ENCODE measurements around the gene EPN3. TPM values are rescaled to one million over a fixed set of nuclear protein-coding genes. Genes with fewer than 3 reads are reported as not detected.

The EPN3 gene
- total RNA-seq, 4 donors from 2014 or later, result 7.3 TPM; not detected in 3

- H3K9me3 ChIP-seq, result no peaks in the 10 kb centered on the region
- H3K4me3 ChIP-seq, result no peak overlapping the region
- no peak for ATAC-seq
- no peak overlapping the region for H3K27ac ChIP-seq
- H3K27me3 ChIP-seq, result peaks cover 9% of the 10 kb centered on the region
- H3K4me1 ChIP-seq, result peaks cover 0 to 4% (median 1%) of the 10 kb centered on the region in 3 donors
- H3K36me3 ChIP-seq, result no peaks in the 10 kb centered on the region
- WGBS, 2 donors (ENCODE audit: low coverage in 1 of 2), result 59 to 88% methylated on average over 4 to 6 of the region's 7 CpGs
- TF ChIP-seq POLR2AphosphoS5 (IDR thresholded peaks at IDR 0.05) (no peak), POLR2A (IDR thresholded peaks at IDR 0.05) (no peak), CTCF (IDR thresholded peaks at IDR 0.05) (no peak), EP300 (IDR thresholded peaks at IDR 0.05) (no peak)
Observed at GRCh38 chr17:50583641-50584040, 51.1 kb downstream of the EPN3 start.

- no peak for ATAC-seq
- Histone ChIP-seq H3K4me3 (no peak overlapping the region), H3K4me1 (peaks cover 1 to 9% (median 6%) of the 10 kb centered on the region in 3 donors), H3K9me3 (no peaks in the 10 kb centered on the region), H3K27me3 (peaks cover 9% of the 10 kb centered on the region), H3K36me3 (no peaks in the 10 kb centered on the region), H3K27ac (no peak overlapping the region)
- TF ChIP-seq CTCF (IDR thresholded peaks at IDR 0.05) (no peak), EP300 (IDR thresholded peaks at IDR 0.05) (no peak), POLR2A (IDR thresholded peaks at IDR 0.05) (no peak), POLR2AphosphoS5 (IDR thresholded peaks at IDR 0.05) (no peak)
- 73 to 95% methylated on average over 3 of the region's 4 CpGs for WGBS, 2 donors (ENCODE audit: low coverage in 1 of 2)
Observed at GRCh38 chr17:50584116-50584515, 51.6 kb downstream of the EPN3 start.

GRCh38 chr17:50584749-50585148, 52.2 kb downstream of the EPN3 start:
- peaks cover 3 to 15% (median 13%) of the 10 kb centered on the region in 3 donors for H3K4me1 ChIP-seq
- WGBS, 2 donors (ENCODE audit: low coverage in 1 of 2), result 87 to 92% methylated on average over 3 to 4 of the region's 6 CpGs
- H3K36me3 ChIP-seq, result no peaks in the 10 kb centered on the region
- no peak overlapping the region for H3K4me3 ChIP-seq
- ATAC-seq, result no peak
- H3K27me3 ChIP-seq, result peaks cover 9% of the 10 kb centered on the region
- no peak overlapping the region for H3K27ac ChIP-seq
- TF ChIP-seq POLR2A (IDR thresholded peaks at IDR 0.05) (no peak), EP300 (IDR thresholded peaks at IDR 0.05) (no peak), POLR2AphosphoS5 (IDR thresholded peaks at IDR 0.05) (no peak), CTCF (IDR thresholded peaks at IDR 0.05) (no peak)
- no peaks in the 10 kb centered on the region for H3K9me3 ChIP-seq

- no peak for ATAC-seq
- Histone ChIP-seq H3K9me3 (no peaks in the 10 kb centered on the region), H3K4me3 (no peak overlapping the region), H3K36me3 (no peaks in the 10 kb centered on the region), H3K27me3 (peaks cover 4% of the 10 kb centered on the region), H3K27ac (no peak overlapping the region), H3K4me1 (peaks cover 3 to 21% (median 18%) of the 10 kb centered on the region in 3 donors)
- 69 to 91% methylated on average over 1 to 3 of the region's 4 CpGs for WGBS, 2 donors (ENCODE audit: low coverage in 1 of 2)
- no peak for TF ChIP-seq EP300 (IDR thresholded peaks at IDR 0.05)
- TF ChIP-seq POLR2AphosphoS5 (IDR thresholded peaks at IDR 0.05), result no peak
- no peak for TF ChIP-seq CTCF (IDR thresholded peaks at IDR 0.05)
- no peak for TF ChIP-seq POLR2A (IDR thresholded peaks at IDR 0.05)
Observed at GRCh38 chr17:50585346-50585745, 52.8 kb downstream of the EPN3 start.

GRCh38 chr17:50585891-50586290, 53.4 kb downstream of the EPN3 start:
- ATAC-seq, result no peak
- Histone ChIP-seq H3K36me3 (no peaks in the 10 kb centered on the region), H3K4me1 (peaks cover 3 to 22% (median 18%) of the 10 kb centered on the region in 3 donors), H3K4me3 (no peak overlapping the region), H3K9me3 (no peaks in the 10 kb centered on the region), H3K27me3 (no peaks in the 10 kb centered on the region), H3K27ac (no peak overlapping the region)
- WGBS, 2 donors (ENCODE audit: low coverage in 1 of 2), result 55 to 67% methylated on average over 5 to 6 of the region's 8 CpGs
- TF ChIP-seq EP300 (IDR thresholded peaks at IDR 0.05), result no peak
